Dendritic cell treated with granulocyte-macrophage colony-stimulating factor and Interleukin-4, amounts not matched to agents 40 ng/mL and 50 ng/mL, for 4 days (primary cell): Measurements from ENCODE around the gene GPR37.

Source experiments
- H3K27ac Mint-ChIP-seq: one replicate; pipeline ENCODE4 v1.8.0; 2022; ENCODE audit warnings: mild to moderate bottlenecking, mixed read lengths
- H3K27me3 Mint-ChIP-seq: one replicate; pipeline ENCODE4 v1.8.0; 2022; ENCODE audit warnings: mild to moderate bottlenecking, mixed read lengths
- H3K36me3 Mint-ChIP-seq: one replicate; pipeline ENCODE4 v1.8.0; 2022; ENCODE audit warnings: low read depth, mixed read lengths
- H3K4me1 Mint-ChIP-seq: one replicate; pipeline ENCODE4 v1.8.0; 2022; ENCODE audit warnings: low read depth, mixed read lengths
- H3K4me3 Mint-ChIP-seq: one replicate; pipeline ENCODE4 v1.8.0; 2022; ENCODE audit warnings: mild to moderate bottlenecking, moderate library complexity, mixed read lengths
- H3K9me3 Mint-ChIP-seq: one replicate; pipeline ENCODE4 v1.8.0; 2022; ENCODE audit warnings: mixed read lengths
- intact Hi-C: fragments of 100-400 bp; cut with micrococcal nuclease; formaldehyde crosslinking; loops from one replicate; pipeline ENCODE4 v1.15.0; 2022

GPR37 gene

GRCh38 chr7:124765401-124766352, at the start of gene GPR37:
Gene GPR37, minus strand, starts transcription at chr7:124765792. Its CDS starts 816 bp downstream, at chr7:124764976.
- Mint-ChIP-seq H3K36me3 (no peaks in the 10 kb centered on the region), H3K4me3 (peak within 1 kb of the TSS; percentile 72), H3K4me1 (peaks cover 16% of the 10 kb centered on the region), H3K9me3 (no peaks in the 10 kb centered on the region), H3K27ac (no peak within 1 kb of the TSS), H3K27me3 (peaks cover 56% of the 10 kb centered on the region)
- intact Hi-C loops = no loop called here

- Mint-ChIP-seq H3K4me3 (no peak overlapping the region), H3K27ac (no peak overlapping the region), H3K4me1 (no peaks in the 10 kb centered on the region), H3K36me3 (no peaks in the 10 kb centered on the region), H3K9me3 (no peaks in the 10 kb centered on the region), H3K27me3 (peaks cover 1% of the 10 kb centered on the region)
- intact Hi-C loops = no loop called here
These were observed 48.6 kb upstream of the GPR37 start for GRCh38 chr7:124813994-124814798.

GRCh38 chr7:124812764-124813163, 47.2 kb upstream of the GPR37 start:
- no peaks in the 10 kb centered on the region for H3K4me1 Mint-ChIP-seq
- intact Hi-C loops = no loop called here
- H3K27ac Mint-ChIP-seq = no peak overlapping the region
- no peaks in the 10 kb centered on the region for H3K36me3 Mint-ChIP-seq
- H3K27me3 Mint-ChIP-seq = peaks cover 1% of the 10 kb centered on the region
- no peaks in the 10 kb centered on the region for H3K9me3 Mint-ChIP-seq
- no peak overlapping the region for H3K4me3 Mint-ChIP-seq

- H3K9me3 Mint-ChIP-seq = no peaks in the 10 kb centered on the region
- H3K4me1 Mint-ChIP-seq = no peaks in the 10 kb centered on the region
- no peak overlapping the region for H3K4me3 Mint-ChIP-seq
- no peaks in the 10 kb centered on the region for H3K36me3 Mint-ChIP-seq
- intact Hi-C loops = no loop called here
- H3K27ac Mint-ChIP-seq = no peak overlapping the region
- H3K27me3 Mint-ChIP-seq = peaks cover 1% of the 10 kb centered on the region
These were observed 45.7 kb upstream of the GPR37 start for GRCh38 chr7:124811341-124811740.

- no peaks in the 10 kb centered on the region for H3K36me3 Mint-ChIP-seq
These were observed 45.0 kb upstream of the GPR37 start for GRCh38 chr7:124810605-124811004.

GRCh38 chr7:124808206-124808605, 42.6 kb upstream of the GPR37 start:
- intact Hi-C loops = no loop called here
- Mint-ChIP-seq H3K36me3 (no peaks in the 10 kb centered on the region), H3K27me3 (peaks cover 1% of the 10 kb centered on the region), H3K9me3 (no peaks in the 10 kb centered on the region), H3K4me3 (no peak overlapping the region), H3K27ac (no peak overlapping the region), H3K4me1 (no peaks in the 10 kb centered on the region)

More at GRCh38 chr7:124810605-124811004, 45.0 kb upstream of the GPR37 start:
- H3K27me3 Mint-ChIP-seq = peaks cover 1% of the 10 kb centered on the region
- no peak overlapping the region for H3K4me3 Mint-ChIP-seq
- H3K4me1 Mint-ChIP-seq = no peaks in the 10 kb centered on the region
- H3K9me3 Mint-ChIP-seq = no peaks in the 10 kb centered on the region
- intact Hi-C loops = no loop called here
- no peak overlapping the region for H3K27ac Mint-ChIP-seq

GRCh38 chr7:124801330-124801895, 35.8 kb upstream of the GPR37 start:
- intact Hi-C loops = no loop called here
- Mint-ChIP-seq H3K4me1 (no peaks in the 10 kb centered on the region), H3K4me3 (no peak overlapping the region), H3K27me3 (peaks cover 1% of the 10 kb centered on the region), H3K27ac (no peak overlapping the region), H3K36me3 (no peaks in the 10 kb centered on the region), H3K9me3 (no peaks in the 10 kb centered on the region)

GRCh38 chr7:124800386-124800785, 34.8 kb upstream of the GPR37 start:
- H3K36me3 Mint-ChIP-seq = no peaks in the 10 kb centered on the region
- peaks cover 1% of the 10 kb centered on the region for H3K27me3 Mint-ChIP-seq
- no peak overlapping the region for H3K27ac Mint-ChIP-seq
- no peak overlapping the region for H3K4me3 Mint-ChIP-seq
- H3K4me1 Mint-ChIP-seq = no peaks in the 10 kb centered on the region
- H3K9me3 Mint-ChIP-seq = no peaks in the 10 kb centered on the region
- intact Hi-C loops = no loop called here

- intact Hi-C loops = no loop called here
- H3K4me3 Mint-ChIP-seq = no peak overlapping the region
- no peaks in the 10 kb centered on the region for H3K36me3 Mint-ChIP-seq
- no peaks in the 10 kb centered on the region for H3K9me3 Mint-ChIP-seq
- H3K4me1 Mint-ChIP-seq = no peaks in the 10 kb centered on the region
- H3K27me3 Mint-ChIP-seq = peaks cover 1% of the 10 kb centered on the region
- no peak overlapping the region for H3K27ac Mint-ChIP-seq
These were observed 33.9 kb upstream of the GPR37 start for GRCh38 chr7:124799448-124799847.

- H3K4me1 Mint-ChIP-seq = no peaks in the 10 kb centered on the region
- H3K36me3 Mint-ChIP-seq = no peaks in the 10 kb centered on the region
- H3K27ac Mint-ChIP-seq = no peak overlapping the region
- no peaks in the 10 kb centered on the region for H3K9me3 Mint-ChIP-seq
- H3K27me3 Mint-ChIP-seq = peaks cover 1% of the 10 kb centered on the region
- intact Hi-C loops = no loop called here
- H3K4me3 Mint-ChIP-seq = no peak overlapping the region
These were observed 31.2 kb upstream of the GPR37 start for GRCh38 chr7:124796771-124797170.

GRCh38 chr7:124792696-124793095, 27.1 kb upstream of the GPR37 start:
- intact Hi-C loops = no loop called here
- peaks cover 3% of the 10 kb centered on the region for H3K27me3 Mint-ChIP-seq
- no peak overlapping the region for H3K27ac Mint-ChIP-seq
- no peaks in the 10 kb centered on the region for H3K9me3 Mint-ChIP-seq
- H3K4me1 Mint-ChIP-seq = no peaks in the 10 kb centered on the region
- no peaks in the 10 kb centered on the region for H3K36me3 Mint-ChIP-seq
- no peak overlapping the region for H3K4me3 Mint-ChIP-seq

GRCh38 chr7:124792002-124792401, 26.4 kb upstream of the GPR37 start:
- Mint-ChIP-seq H3K4me1 (no peaks in the 10 kb centered on the region), H3K4me3 (no peak overlapping the region), H3K36me3 (no peaks in the 10 kb centered on the region), H3K27ac (no peak overlapping the region), H3K9me3 (no peaks in the 10 kb centered on the region), H3K27me3 (peaks cover 3% of the 10 kb centered on the region)
- intact Hi-C loops = no loop called here

GRCh38 chr7:124791426-124791825, 25.8 kb upstream of the GPR37 start:
- no peak overlapping the region for H3K27ac Mint-ChIP-seq
- intact Hi-C loops = no loop called here
- no peaks in the 10 kb centered on the region for H3K4me1 Mint-ChIP-seq
- H3K4me3 Mint-ChIP-seq = no peak overlapping the region
- H3K36me3 Mint-ChIP-seq = no peaks in the 10 kb centered on the region
- no peaks in the 10 kb centered on the region for H3K9me3 Mint-ChIP-seq
- peaks cover 3% of the 10 kb centered on the region for H3K27me3 Mint-ChIP-seq

GRCh38 chr7:124790645-124791044, 25.1 kb upstream of the GPR37 start:
- Mint-ChIP-seq H3K27me3 (peaks cover 3% of the 10 kb centered on the region), H3K27ac (no peak overlapping the region), H3K4me1 (no peaks in the 10 kb centered on the region), H3K4me3 (no peak overlapping the region), H3K9me3 (no peaks in the 10 kb centered on the region), H3K36me3 (no peaks in the 10 kb centered on the region)
- intact Hi-C loops = no loop called here
